ENCODE data around the gene NEK5.
"Not testable (repeated sequence)": the region's sequence is repeated elsewhere in the genome, so short reads cannot be mapped to it uniquely, and the experiment has no call there.

Gene NEK5

DNA sequence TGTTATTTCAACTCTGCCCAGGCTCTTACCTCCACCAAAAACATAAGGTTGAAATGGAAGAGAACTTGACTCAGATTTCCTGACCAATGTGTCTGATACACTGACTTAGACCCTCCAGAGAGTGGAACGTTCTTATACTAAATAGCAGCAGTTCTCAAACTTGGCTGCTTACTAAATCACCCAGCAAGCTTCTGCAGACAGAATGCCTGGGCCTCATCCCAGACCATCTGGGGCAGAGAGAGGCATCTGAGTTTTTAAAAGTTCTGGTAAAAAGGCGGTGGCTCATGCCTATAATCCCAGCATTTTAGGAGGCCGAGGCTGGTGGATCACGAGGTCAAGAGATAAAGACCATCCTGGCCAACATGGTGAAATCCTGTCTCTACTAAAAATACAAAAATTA is 46.3 kb downstream of the NEK5 start:
- no peak overlapping the region for H3K27ac ChIP-seq
- no peaks in the 10 kb centered on the region for H3K27me3 ChIP-seq
- H3K4me1 ChIP-seq (ENCODE audit: control insufficient read depth in 1 of 2, insufficient read depth in 1 of 2, low read depth in 1 of 2, low read length in 1 of 2) = no peaks in the 10 kb centered on the region
- TF ChIP-seq, protein P1, sequence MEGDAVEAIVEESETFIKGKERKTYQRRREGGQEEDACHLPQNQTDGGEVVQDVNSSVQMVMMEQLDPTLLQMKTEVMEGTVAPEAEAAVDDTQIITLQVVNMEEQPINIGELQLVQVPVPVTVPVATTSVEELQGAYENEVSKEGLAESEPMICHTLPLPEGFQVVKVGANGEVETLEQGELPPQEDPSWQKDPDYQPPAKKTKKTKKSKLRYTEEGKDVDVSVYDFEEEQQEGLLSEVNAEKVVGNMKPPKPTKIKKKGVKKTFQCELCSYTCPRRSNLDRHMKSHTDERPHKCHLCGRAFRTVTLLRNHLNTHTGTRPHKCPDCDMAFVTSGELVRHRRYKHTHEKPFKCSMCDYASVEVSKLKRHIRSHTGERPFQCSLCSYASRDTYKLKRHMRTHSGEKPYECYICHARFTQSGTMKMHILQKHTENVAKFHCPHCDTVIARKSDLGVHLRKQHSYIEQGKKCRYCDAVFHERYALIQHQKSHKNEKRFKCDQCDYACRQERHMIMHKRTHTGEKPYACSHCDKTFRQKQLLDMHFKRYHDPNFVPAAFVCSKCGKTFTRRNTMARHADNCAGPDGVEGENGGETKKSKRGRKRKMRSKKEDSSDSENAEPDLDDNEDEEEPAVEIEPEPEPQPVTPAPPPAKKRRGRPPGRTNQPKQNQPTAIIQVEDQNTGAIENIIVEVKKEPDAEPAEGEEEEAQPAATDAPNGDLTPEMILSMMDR (IDR thresholded peaks at IDR 0.05) = no peak
- no peaks in the 10 kb centered on the region for H3K36me3 ChIP-seq
- no peaks in the 10 kb centered on the region for H3K9me3 ChIP-seq
- H3K4me3 ChIP-seq (ENCODE audit: low read depth in 1 of 2, low read length in 1 of 2) = no peak overlapping the region

DNA sequence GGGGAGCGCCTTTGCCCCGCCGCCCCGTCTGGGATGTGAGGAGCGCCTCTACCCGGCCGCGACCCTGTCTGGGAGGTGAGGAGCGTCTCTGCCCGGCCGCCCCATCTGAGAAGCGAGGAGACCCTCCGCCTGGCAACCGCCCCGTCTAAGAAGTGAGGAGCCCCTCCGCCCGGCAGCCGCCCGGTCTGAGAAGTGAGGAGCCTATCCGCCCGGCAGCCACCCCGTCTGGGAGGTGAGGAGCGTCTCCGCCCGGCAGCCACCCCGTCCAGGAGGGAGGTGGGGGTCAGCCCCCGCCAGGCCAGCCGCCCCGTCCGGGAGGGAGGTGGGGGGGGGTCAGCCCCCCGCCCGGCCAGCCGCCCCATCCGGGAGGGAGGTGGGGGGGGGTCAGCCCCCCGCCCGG is 49.0 kb downstream of the NEK5 start:
- H3K27ac ChIP-seq; H3K9me3 ChIP-seq; H3K4me3 ChIP-seq (ENCODE audit: low read depth in 1 of 2, low read length in 1 of 2); H3K27me3 ChIP-seq; H3K36me3 ChIP-seq; H3K4me1 ChIP-seq (ENCODE audit: control insufficient read depth in 1 of 2, insufficient read depth in 1 of 2, low read depth in 1 of 2, low read length in 1 of 2): not testable (repeated sequence)

DNA sequence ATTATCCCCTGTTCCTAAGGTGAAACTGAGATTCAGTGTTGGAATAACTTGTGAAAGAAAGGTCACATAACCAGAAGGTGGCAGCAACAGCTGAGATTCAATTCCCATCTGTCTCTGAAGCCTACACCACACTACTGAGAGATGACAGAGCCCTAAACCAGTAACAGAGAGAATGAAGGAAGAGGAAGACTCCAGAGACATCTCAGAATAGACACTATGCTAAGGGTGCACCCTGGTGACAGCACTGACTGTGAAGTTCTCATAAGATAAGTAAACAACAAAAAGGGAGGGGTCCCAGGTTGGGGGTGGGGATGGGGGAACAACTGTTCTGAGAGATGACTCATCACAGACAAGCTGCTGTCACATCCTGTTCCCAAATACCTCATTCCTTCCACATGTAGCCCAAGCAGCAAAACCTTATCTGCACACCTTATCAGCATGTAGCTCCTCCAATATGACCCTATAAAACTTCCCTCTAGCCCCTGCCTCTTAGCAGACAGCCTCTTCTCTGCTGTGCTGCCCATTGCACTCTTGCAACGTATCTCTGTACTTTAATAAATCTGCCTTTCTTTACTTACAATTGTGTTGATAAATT is 57.8 kb downstream of the NEK5 start:
- TF ChIP-seq, protein P1 (IDR thresholded peaks at IDR 0.05) = no peak
- peaks cover 22% of the 10 kb centered on the region for H3K9me3 ChIP-seq
- H3K4me1 ChIP-seq (ENCODE audit: control insufficient read depth in 1 of 2, insufficient read depth in 1 of 2, low read depth in 1 of 2, low read length in 1 of 2) = no peaks in the 10 kb centered on the region
- no peak overlapping the region for H3K27ac ChIP-seq
- H3K36me3 ChIP-seq = no peaks in the 10 kb centered on the region
- H3K4me3 ChIP-seq (ENCODE audit: low read depth in 1 of 2, low read length in 1 of 2) = no peak overlapping the region
- no peaks in the 10 kb centered on the region for H3K27me3 ChIP-seq

DNA sequence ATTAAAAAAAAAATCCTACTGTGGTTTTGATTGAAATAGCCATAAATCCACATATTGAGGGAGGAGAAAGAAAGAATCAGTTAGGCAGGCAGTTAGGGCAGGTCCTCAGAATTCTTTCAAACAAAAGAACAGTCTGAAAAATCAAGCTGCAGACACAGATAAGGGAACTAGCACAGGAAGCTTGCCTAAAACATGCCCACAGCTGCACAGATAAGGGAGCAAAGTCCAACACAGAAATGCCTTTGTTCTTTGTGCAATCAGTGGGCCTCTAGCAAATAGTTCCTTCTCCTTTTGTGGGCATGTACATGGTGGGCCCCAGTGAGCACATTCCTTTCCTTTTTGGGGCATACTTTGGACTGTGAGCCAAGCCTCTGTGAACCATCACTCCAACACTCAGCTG is 61.6 kb downstream of the NEK5 start:
- TF ChIP-seq, protein P1 (IDR thresholded peaks at IDR 0.05) = no peak
- H3K4me3 ChIP-seq (ENCODE audit: low read depth in 1 of 2, low read length in 1 of 2) = no peak overlapping the region
- H3K9me3 ChIP-seq = peaks cover 22% of the 10 kb centered on the region
- H3K36me3 ChIP-seq = no peaks in the 10 kb centered on the region
- no peak overlapping the region for H3K27ac ChIP-seq
- H3K4me1 ChIP-seq (ENCODE audit: control insufficient read depth in 1 of 2, insufficient read depth in 1 of 2, low read depth in 1 of 2, low read length in 1 of 2) = no peaks in the 10 kb centered on the region
- no peaks in the 10 kb centered on the region for H3K27me3 ChIP-seq

DNA sequence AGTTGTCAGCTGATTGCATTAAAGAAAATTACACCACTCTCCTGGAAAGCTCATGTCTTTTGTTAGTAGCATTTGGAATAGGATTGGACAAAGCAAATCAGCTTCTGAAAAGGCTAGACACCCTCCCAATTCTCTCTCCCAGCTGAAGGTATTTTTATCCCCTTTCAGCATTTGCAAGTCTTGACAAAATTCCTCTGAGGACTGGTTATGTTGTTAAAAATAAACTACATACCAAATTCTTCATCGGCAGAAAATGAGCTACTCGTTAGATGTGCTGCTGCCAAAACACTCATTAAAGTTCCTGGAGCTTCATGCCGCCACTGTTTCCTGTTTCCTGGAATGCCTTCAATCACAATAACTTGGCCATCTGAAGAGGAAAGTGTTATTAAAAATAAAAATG is 67.3 kb downstream of the NEK5 start:
- Histone ChIP-seq H3K36me3 (no peaks in the 10 kb centered on the region), H3K9me3 (peaks cover 6% of the 10 kb centered on the region), H3K4me1 (ENCODE audit: control insufficient read depth in 1 of 2, insufficient read depth in 1 of 2, low read depth in 1 of 2, low read length in 1 of 2) (no peaks in the 10 kb centered on the region), H3K27me3 (no peaks in the 10 kb centered on the region), H3K27ac (no peak overlapping the region), H3K4me3 (ENCODE audit: low read depth in 1 of 2, low read length in 1 of 2) (no peak overlapping the region)
- TF ChIP-seq, protein P1 (IDR thresholded peaks at IDR 0.05) = no peak

DNA sequence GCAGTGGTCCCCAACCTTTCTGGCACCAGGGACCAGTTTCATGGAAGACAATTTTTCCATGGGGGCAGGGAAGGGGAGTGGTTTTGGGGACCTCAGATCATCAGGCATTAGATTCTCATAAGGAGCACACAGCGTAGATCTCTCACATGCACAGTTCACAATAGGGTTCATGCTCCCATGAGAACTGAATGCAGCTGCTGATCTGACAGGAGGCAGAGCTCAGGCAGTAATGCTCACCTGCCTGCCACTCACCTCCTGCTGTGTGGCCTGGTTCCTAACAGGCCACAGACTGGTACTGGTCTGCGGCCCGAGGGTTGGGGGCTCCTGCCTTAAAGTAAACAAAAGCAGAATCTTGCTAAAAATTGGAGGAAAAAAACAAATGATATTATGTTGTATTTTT is 67.8 kb downstream of the NEK5 start:
- not testable (repeated sequence) for H3K4me3 ChIP-seq (ENCODE audit: low read depth in 1 of 2, low read length in 1 of 2); H3K4me1 ChIP-seq (ENCODE audit: control insufficient read depth in 1 of 2, insufficient read depth in 1 of 2, low read depth in 1 of 2, low read length in 1 of 2); H3K9me3 ChIP-seq; H3K27ac ChIP-seq; H3K36me3 ChIP-seq; H3K27me3 ChIP-seq

DNA sequence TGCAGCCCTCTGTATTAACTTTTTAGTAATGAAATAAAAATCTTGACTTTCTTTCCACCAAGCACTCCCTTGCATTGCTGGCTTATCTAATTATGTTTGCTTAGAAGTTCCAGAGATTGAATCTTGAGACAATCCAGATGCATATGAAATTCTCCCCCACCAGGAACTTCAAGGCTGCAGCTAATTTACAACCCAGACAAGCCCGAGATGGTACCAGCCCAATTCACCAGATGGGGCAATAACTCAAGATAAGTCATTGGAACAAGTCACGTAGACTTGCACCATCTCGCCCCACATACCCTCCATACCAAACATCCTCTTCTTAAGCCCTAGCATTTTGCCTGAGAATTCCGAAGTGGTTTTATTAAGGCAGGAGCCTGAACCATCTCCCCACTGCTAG is 75.4 kb downstream of the NEK5 start:
- TF ChIP-seq, protein P1 (IDR thresholded peaks at IDR 0.05) = no peak
- Histone ChIP-seq H3K9me3 (no peaks in the 10 kb centered on the region), H3K4me1 (ENCODE audit: control insufficient read depth in 1 of 2, insufficient read depth in 1 of 2, low read depth in 1 of 2, low read length in 1 of 2) (no peaks in the 10 kb centered on the region), H3K36me3 (no peaks in the 10 kb centered on the region), H3K4me3 (ENCODE audit: low read depth in 1 of 2, low read length in 1 of 2) (no peak overlapping the region), H3K27ac (no peak overlapping the region), H3K27me3 (no peaks in the 10 kb centered on the region)
